B cell (primary cell): ENCODE measurements around the gene NMNAT2. TPM values are rescaled to one million over a fixed set of nuclear protein-coding genes. Genes with fewer than 3 reads are reported as not detected.

ENCODE experiments used
- ATAC-seq: fragments of 200-7000 bp; cut with Tn5 transposase; one replicate; pipeline ENCODE4 v1.10.0; 2021; ENCODE audit warnings: low read depth, mild to moderate bottlenecking, moderate number of reproducible peaks, moderate library complexity
- CTCF ChIA-PET: fragments of 350-600 bp; sonication (Branson Sonifier 250); formaldehyde crosslinking; loops from one replicate; lab custom pipeline; 2021; ENCODE audit warnings: antibody characterized with exemption, inconsistent platforms; lab: Charles Lee
- POLR2A ChIA-PET: fragments of 350-600 bp; sonication (Branson Sonifier 250); formaldehyde crosslinking; loops from one replicate; lab custom pipeline; 2021; ENCODE audit warnings: antibody characterized with exemption; lab: Charles Lee
- DNase-seq: peaks from one replicate; pipeline ENCODE4 v3.0.0; 2013
- H2AFZ ChIP-seq: 2 replicates; pipeline ENCODE4 v1.6.1; 2012; ENCODE audit warnings: mild to moderate bottlenecking, low read depth, low read length; ENCODE audit not compliant: insufficient read depth, poor library complexity, severe bottlenecking
- H3K27ac ChIP-seq, 2 donors: 1 replicate in 1 of 2; 2 replicates in 1 of 2; pipeline ENCODE4 v1.5.1; 2012 to 2013; ENCODE audit warnings: low read length in 2 of 2, mild to moderate bottlenecking in 2 of 2, moderate library complexity in 1 of 2
- H3K27me3 ChIP-seq, 4 experiments: fragments of 200-600 bp in 1 of 4; sonication (generic) in 1 of 4; replicated peaks in 1 of 4; 1 replicate in 2 of 4; 2 replicates in 2 of 4; pipeline versions ENCODE4 v1.6.1 to v1.7.0; 2013 to 2016; ENCODE audit warnings: low read length in 3 of 4, mild to moderate bottlenecking in 2 of 4, mixed read lengths in 1 of 4, moderate library complexity in 1 of 4; ENCODE audit not compliant: insufficient read depth in 4 of 4, control insufficient read depth in 3 of 4; ENCODE audit errors: control extremely low read depth in 1 of 4
- H3K36me3 ChIP-seq, 2 experiments: replicated peaks in 1 of 2; 1 replicate in 1 of 2; 2 replicates in 1 of 2; pipeline versions ENCODE4 v1.6.1 to v1.7.1; 2013; ENCODE audit warnings: low read length in 1 of 2; ENCODE audit not compliant: insufficient read depth in 2 of 2, control insufficient read depth in 1 of 2; ENCODE audit errors: control extremely low read depth in 1 of 2, extremely low read depth in 1 of 2
- H3K4me1 ChIP-seq, 2 donors: fragments of 200-600 bp in 1 of 2; sonication (generic) in 1 of 2; 1 replicate in 1 of 2; 2 replicates in 1 of 2; pipeline versions ENCODE4 v1.5.1 to v1.6.1; 2013 to 2017; ENCODE audit warnings: low read length in 2 of 2; ENCODE audit not compliant: control insufficient read depth in 2 of 2, insufficient read depth in 2 of 2
- H3K4me2 ChIP-seq: replicated peaks from 2 replicates; pipeline ENCODE3; 2012; ENCODE audit warnings: mild to moderate bottlenecking, low read depth, low read length; ENCODE audit not compliant: poor library complexity, severe bottlenecking
- H3K4me3 ChIP-seq, 5 experiments: fragments of 200-600 bp in 1 of 5; sonication (generic) in 1 of 5; 1 replicate in 3 of 5; 2 replicates in 2 of 5; pipeline versions ENCODE4 v1.5.1 to v1.7.0; 2011 to 2016; ENCODE audit warnings: low read length in 4 of 5, mild to moderate bottlenecking in 4 of 5, low read depth in 2 of 5, control low read depth in 1 of 5, moderate library complexity in 1 of 5; ENCODE audit not compliant: insufficient read depth in 1 of 5; ENCODE audit errors: control extremely low read depth in 1 of 5, extremely low read depth in 1 of 5
- H3K79me2 ChIP-seq: fragments of 200-600 bp; sonication (generic); one replicate; pipeline ENCODE4 v1.6.0; 2016; ENCODE audit warnings: low read length; ENCODE audit not compliant: control insufficient read depth, insufficient read depth
- H3K9ac ChIP-seq: fragments of 200-600 bp; sonication (generic); 2 replicates; pipeline ENCODE4 v1.6.1; 2017; ENCODE audit warnings: mild to moderate bottlenecking, low read length, moderate library complexity
- H3K9me3 ChIP-seq, 3 donors: one replicate each; pipeline versions ENCODE4 v1.6.1 to v1.7.1; 2013; ENCODE audit warnings: low read length in 2 of 3; ENCODE audit not compliant: control insufficient read depth in 2 of 3, insufficient read depth in 1 of 3; ENCODE audit errors: control extremely low read depth in 1 of 3
- H4K20me1 ChIP-seq: 2 replicates; pipeline ENCODE4 v1.6.0; 2012; ENCODE audit warnings: mild to moderate bottlenecking, low read length; ENCODE audit not compliant: insufficient read depth, control insufficient read depth, poor library complexity, severe bottlenecking
- H3K27ac Mint-ChIP-seq: one replicate; pipeline ENCODE4 v1.8.0; 2021; ENCODE audit warnings: mixed read lengths
- H3K27me3 Mint-ChIP-seq: one replicate; pipeline ENCODE4 v1.8.0; 2021; ENCODE audit warnings: mixed read lengths
- H3K4me1 Mint-ChIP-seq: one replicate; pipeline ENCODE4 v1.8.0; 2021; ENCODE audit warnings: mixed read lengths
- H3K4me3 Mint-ChIP-seq: one replicate; pipeline ENCODE4 v1.8.0; 2021; ENCODE audit warnings: mixed read lengths
- H3K9me3 Mint-ChIP-seq: one replicate; pipeline ENCODE4 v1.8.0; 2022; ENCODE audit warnings: mixed read lengths; ENCODE audit not compliant: insufficient read depth
- CTCF ChIP-seq: fragments of 200-600 bp; IDR thresholded peaks from one replicate; pipeline ENCODE4 v1.8.0; 2022; ENCODE audit warnings: antibody characterized with exemption, mild to moderate bottlenecking
- EZH2 ChIP-seq: IDR thresholded peaks from 2 replicates; pipeline ENCODE4 v1.6.1; 2012; ENCODE audit warnings: borderline replicate concordance, low read depth, mild to moderate bottlenecking, moderate library complexity, low read length; ENCODE audit not compliant: insufficient read depth, poor library complexity, severe bottlenecking
- WGBS: methylation state at CpG from one replicate; pipeline ENCODE4 v1.1.5; 2013; ENCODE audit warnings: missing lambda C conversion rate; ENCODE audit not compliant: insufficient coverage; 5-methylcytosine and 5-hydroxymethylcytosine counted together
- intact Hi-C: fragments of 100-400 bp; cut with micrococcal nuclease; formaldehyde crosslinking; loops from one replicate; pipeline ENCODE4 v1.10.0; 2022
- polyA plus RNA-seq: library from polyadenylated mRNA; depleted of rRNA; stranded (reverse); fragments of >200 nt; gene quantifications from 2 replicates; pipeline ENCODE4 v1.2.3, GENCODE V29; 2012
- total RNA-seq, 2 donors: library from RNA; stranded (reverse); fragments of 120-200 nt in 1 of 2; gene quantifications; 1 replicate in 1 of 2; 2 replicates in 1 of 2; pipeline versions ENCODE4 v1.2.3 to v1.2.4, GENCODE V29; 2013 to 2022

NMNAT2 gene
- total and polyA plus RNA-seq, 2 donors (not counting 1 experiment from before 2014, with no cell fraction given), result not detected

- H3K27ac ChIP-seq, result no peak overlapping the region
- TF ChIP-seq CTCF, result no peak
- TF ChIP-seq EZH2, result no peak
- Mint-ChIP-seq H3K27ac (no peak overlapping the region), H3K4me1 (no peaks in the 10 kb centered on the region), H3K9me3 (no peaks in the 10 kb centered on the region), H3K4me3 (no peak overlapping the region), H3K27me3 (peaks cover 34% of the 10 kb centered on the region)
- no peak overlapping the region for H3K4me3 ChIP-seq
- ChIA-PET CTCF (no interaction called here), POLR2A (no interaction called here)
- intact Hi-C loops, result no loop called here
- no peak overlapping the region for H3K4me2 ChIP-seq
- ATAC-seq (no peak), DNase-seq (no peak)
- H2AFZ ChIP-seq, result no peak overlapping the region
- H3K27me3 ChIP-seq, result peaks cover 0 to 10% (median 1%) of the 10 kb centered on the region in 4 experiments
- H3K4me1 ChIP-seq, result no peaks in the 10 kb centered on the region
- no peaks in the 10 kb centered on the region for H4K20me1 ChIP-seq
- H3K79me2 ChIP-seq, result no peaks in the 10 kb centered on the region
- 100% methylated on average over 3 of the region's 5 CpGs for WGBS
- no peaks in the 10 kb centered on the region for H3K9me3 ChIP-seq
- no peak overlapping the region for H3K9ac ChIP-seq
- no peaks in the 10 kb centered on the region for H3K36me3 ChIP-seq
These were observed 174.8 kb downstream of the NMNAT2 start for GRCh38 chr1:183243161-183244050.

DNA sequence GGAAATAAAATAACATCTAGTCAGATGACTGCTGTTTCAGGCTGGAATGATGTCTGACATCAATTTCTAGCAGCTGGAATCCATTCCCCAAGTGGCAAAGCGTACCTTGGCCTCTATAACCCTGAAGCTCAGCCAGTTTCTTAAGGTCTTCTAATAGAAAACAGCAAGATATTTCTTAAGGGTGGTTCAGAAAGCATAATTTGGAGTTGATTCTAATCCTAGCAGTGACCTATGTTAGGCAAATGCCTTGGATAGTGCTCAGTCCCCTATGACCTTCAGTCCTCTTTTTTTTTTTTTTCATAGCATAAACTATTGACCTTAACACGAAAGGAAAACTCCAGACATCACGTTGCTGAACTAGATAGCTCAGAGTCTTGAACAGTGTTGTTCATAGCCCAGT, 175.6 kb downstream of the NMNAT2 start:
- Histone ChIP-seq H3K36me3 (no peaks in the 10 kb centered on the region), H3K4me2 (no peak overlapping the region), H3K27ac (no peak overlapping the region), H3K9me3 (no peaks in the 10 kb centered on the region), H3K9ac (no peak overlapping the region), H3K4me3 (no peak overlapping the region), H3K4me1 (no peaks in the 10 kb centered on the region), H2AFZ (no peak overlapping the region), H3K79me2 (no peaks in the 10 kb centered on the region), H3K27me3 (peaks cover 0 to 10% (median 2%) of the 10 kb centered on the region in 4 experiments), H4K20me1 (no peaks in the 10 kb centered on the region)
- DNase-seq (no peak), ATAC-seq (no peak)
- intact Hi-C loops, result no loop called here
- no peak overlapping the region for H3K27ac Mint-ChIP-seq
- TF ChIP-seq EZH2 (no peak), CTCF (no peak)
- ChIA-PET POLR2A (no interaction called here), CTCF (no interaction called here)
- H3K27me3 Mint-ChIP-seq, result peaks cover 34% of the 10 kb centered on the region
- H3K4me1 Mint-ChIP-seq, result no peaks in the 10 kb centered on the region
- WGBS, result 67% methylated on average over 3 of the region's 3 CpGs
- no peaks in the 10 kb centered on the region for H3K9me3 Mint-ChIP-seq
- H3K4me3 Mint-ChIP-seq, result no peak overlapping the region
